HepG2 (cell line): ENCODE measurements around the gene CCDC142. TPM values are rescaled to one million over a fixed set of nuclear protein-coding genes. Genes with fewer than 3 reads are reported as not detected.

Experiments
- ARID2 ChIP-seq: sonication (generic); formaldehyde crosslinking; IDR thresholded peaks from 2 replicates; pipeline ENCODE4 v1.8.1; 2022; ENCODE audit warnings: mild to moderate bottlenecking, missing genetic modification reagents, borderline replicate concordance
- ATF7 ChIP-seq, 2 experiments: fragments of 450-650 bp in 1 of 2; sonication (generic) in 1 of 2; formaldehyde crosslinking in 1 of 2; IDR thresholded peaks; 2 replicates each; pipeline versions ENCODE4 v1.4.0 to v1.6.1; 2016 to 2020; ENCODE audit warnings: antibody characterized with exemption in 1 of 2, mild to moderate bottlenecking in 1 of 2, missing genetic modification reagents in 1 of 2
- CBX2 ChIP-seq, 2 experiments: fragments of 200-600 bp in 1 of 2; sonication (generic); formaldehyde crosslinking in 1 of 2; IDR thresholded peaks; 2 replicates each; pipeline versions ENCODE4 v1.7.0 to v1.8.1; 2018 to 2022; ENCODE audit warnings: low read depth in 2 of 2, low read length in 1 of 2, mild to moderate bottlenecking in 1 of 2, missing genetic modification reagents in 1 of 2
- HNF4G ChIP-seq, 2 experiments: sonication (generic) in 1 of 2; formaldehyde crosslinking in 1 of 2; IDR thresholded peaks; 2 replicates each; pipeline versions ENCODE4 v1.4.0 to v1.6.1; 2011 to 2020; ENCODE audit warnings: borderline replicate concordance in 2 of 2, low read depth in 2 of 2, mild to moderate bottlenecking in 2 of 2, low read length in 1 of 2, missing genetic modification reagents in 1 of 2, moderate library complexity in 1 of 2
- MLXIP ChIP-seq: sonication (generic); formaldehyde crosslinking; IDR thresholded peaks from 2 replicates; pipeline ENCODE4 v1.9.0; 2021; ENCODE audit warnings: missing genetic modification reagents, borderline replicate concordance
- RNF219 ChIP-seq: sonication (generic); formaldehyde crosslinking; IDR thresholded peaks from 2 replicates; pipeline ENCODE4 v1.5.0; 2020; ENCODE audit warnings: mild to moderate bottlenecking, missing genetic modification reagents
- TFDP1 ChIP-seq: IDR thresholded peaks from 2 replicates; pipeline ENCODE4 v1.6.1; 2016; ENCODE audit warnings: missing compliant biosample characterization, missing genetic modification reagents, borderline replicate concordance
- ZBTB42 ChIP-seq: sonication (generic); formaldehyde crosslinking; IDR thresholded peaks from 2 replicates; pipeline ENCODE4 v1.5.0; 2020; ENCODE audit warnings: mild to moderate bottlenecking, missing genetic modification reagents
- ZNF281 ChIP-seq: sonication (generic); formaldehyde crosslinking; IDR thresholded peaks from 2 replicates; pipeline ENCODE4 v1.4.0; 2020; ENCODE audit warnings: missing genetic modification reagents, borderline replicate concordance
- ZNF329 ChIP-seq: sonication (generic); formaldehyde crosslinking; IDR thresholded peaks from 2 replicates; pipeline ENCODE4 v1.9.0; 2021; ENCODE audit warnings: low read depth, mild to moderate bottlenecking, missing genetic modification reagents
- ZNF383 ChIP-seq: sonication (generic); formaldehyde crosslinking; IDR thresholded peaks from 2 replicates; pipeline ENCODE4 v1.4.0; 2020; ENCODE audit warnings: missing genetic modification reagents, mild to moderate bottlenecking, borderline replicate concordance
- ZNF570 ChIP-seq: sonication (generic); formaldehyde crosslinking; IDR thresholded peaks from 2 replicates; pipeline ENCODE4 v1.4.0; 2020; ENCODE audit warnings: mild to moderate bottlenecking, missing genetic modification reagents, borderline replicate concordance
- ZNF614 ChIP-seq: IDR thresholded peaks from 2 replicates; pipeline ENCODE4 v1.6.1; 2018; ENCODE audit warnings: missing biosample characterization, missing genetic modification reagents, inconsistent platforms, borderline replicate concordance
- ZNF616 ChIP-seq: sonication (generic); formaldehyde crosslinking; IDR thresholded peaks from 2 replicates; pipeline ENCODE4 v1.5.0; 2020; ENCODE audit warnings: low read depth, mild to moderate bottlenecking, missing genetic modification reagents
- polyA plus RNA-seq, 8 experiments: library from polyadenylated mRNA; depleted of rRNA in 3 of 8; stranded (reverse) in 7 of 8; unstranded in 1 of 8; fragments of >200 nt; fragmentation: Illumina TruSeq in 4 of 8; extraction: Trizol in 4 of 8; gene quantifications; 2 replicates each; pipeline versions ENCODE4 v1.2.1 to v1.2.3, GENCODE V29; 2011 to 2016; ENCODE audit warnings: low read depth in 4 of 8, missing spikeins in 1 of 8, mixed read lengths in 1 of 8; ENCODE audit not compliant: insufficient read depth in 1 of 8
- total RNA-seq, 5 experiments: library from RNA; depleted of rRNA; stranded (reverse); fragments of >200 nt; fragmentation: Illumina TruSeq; extraction: Trizol; gene quantifications; 2 replicates each; pipeline ENCODE4 v1.2.3, GENCODE V29; 2016; ENCODE audit warnings: low read depth in 1 of 5

CCDC142 gene
- total and polyA plus RNA-seq, 2 of the 13 experiments (the other 11 are each of a cell fraction or from before 2014, with no cell fraction given) = 14.7 to 30.4 TPM

GRCh38 chr2:74429487-74430451, 53.0 kb downstream of the CCDC142 start (continued):
- TF ChIP-seq MLXIP (CRISPR knock-in tag) (no peak), ZNF281 (CRISPR knock-in tag) (peak; percentile 92), ZNF383 (CRISPR knock-in tag) (peak; percentile 36; the same call in 1 of the 2 replicates), HNF4G (IDR thresholded peaks at IDR 0.05; ENCODE audit: borderline replicate concordance, low read depth, low read length) (peak; percentile 84), HNF4G (CRISPR knock-in tag; IDR thresholded peaks at IDR 0.05; ENCODE audit: borderline replicate concordance, low read depth) (peak; percentile 99), ARID2 (CRISPR knock-in tag) (0 out of 2 replicates have a peak, but pooled peaks have one; percentile 70), RNF219 (CRISPR knock-in tag) (no peak), ZNF614 (peak; percentile 79; the same call in 1 of the 2 replicates), TFDP1 (CRISPR knock-in tag) (no peak; the same call in 1 of the 2 replicates), ZNF616 (CRISPR knock-in tag) (peak; percentile 63; the same call in 1 of the 2 replicates), ZBTB42 (peak; percentile 51; the same call in 1 of the 2 replicates), ATF7 (IDR thresholded peaks at IDR 0.05) (no peak), ATF7 (CRISPR knock-in tag; IDR thresholded peaks at IDR 0.05) (peak; percentile 86), ZNF329 (no peak), CBX2 (IDR thresholded peaks at IDR 0.05; ENCODE audit: low read depth, low read length) (no peak), CBX2 (CRISPR knock-in tag; IDR thresholded peaks at IDR 0.05; ENCODE audit: low read depth) (peak; percentile 94), ZNF570 (no peak)
